HepG2 (cell line): ENCODE data around the gene ACAA2. TPM values are rescaled to one million over a fixed set of nuclear protein-coding genes. Genes with fewer than 3 reads are reported as not detected.

Experiments used
- ATAC-seq: fragments of 200-7000 bp; cut with Tn5 transposase; 3 replicates; pipeline ENCODE4 v1.9.1; 2020; ENCODE audit warnings: mild to moderate bottlenecking, moderate library complexity
- BruUV-seq: library from RNA; stranded (reverse); fragments of 400-500 nt; replicated peaks from 2 replicates; lab custom pipeline; 2021; lab: Mats Ljungman, UMichigan
- CTCF ChIA-PET: fragments of 300-600 bp; formaldehyde crosslinking; extraction: SDS; loops from one replicate; lab custom pipeline; 2021; ENCODE audit warnings: low total read pairs, inconsistent platforms, low intra/inter-chr PET ratio; lab: Yijun Ruan, JAX
- POLR2A ChIA-PET: fragments of 350-600 bp; sonication (Branson Sonifier 250); formaldehyde crosslinking; loops from one replicate; lab custom pipeline; 2020; ENCODE audit warnings: antibody characterized with exemption, inconsistent platforms; lab: Yijun Ruan, JAX
- DNase-seq: peaks from one replicate; pipeline ENCODE4 v3.0.0-alpha.2; 2015; ENCODE audit warnings: low spot score
- FAIRE-seq: peaks from 3 replicates; lab custom pipeline; 2011; peaks lifted over from hg19 to GRCh38; lab: Jason Lieb, UNC
- H2AFZ ChIP-seq: one replicate; pipeline ENCODE4 v1.6.1; 2011; ENCODE audit warnings: low read length, inconsistent platforms
- H3K27ac ChIP-seq: fragments of 300-600 bp; 3 replicates; pipeline ENCODE4 v1.8.0; 2011; ENCODE audit warnings: mixed run types, mild to moderate bottlenecking, mixed read lengths, low read length, inconsistent platforms; ENCODE audit not compliant: insufficient read depth; ENCODE audit errors: extremely low read length
- H3K27me3 ChIP-seq, 2 experiments: fragments of 200-600 bp in 1 of 2; 2 replicates in 1 of 2; 3 replicates in 1 of 2; pipeline versions ENCODE4 v1.6.0 to v1.8.0; 2011; ENCODE audit warnings: low read length in 2 of 2, mild to moderate bottlenecking in 2 of 2, moderate library complexity in 2 of 2, inconsistent platforms in 1 of 2; ENCODE audit not compliant: insufficient read depth in 2 of 2, control insufficient read depth in 1 of 2
- H3K36me3 ChIP-seq, 2 experiments: fragments of 200-600 bp in 1 of 2; replicated peaks in 1 of 2; 2 replicates in 1 of 2; 3 replicates in 1 of 2; pipeline versions ENCODE4 v1.5.1 to v1.8.0; 2011; ENCODE audit warnings: low read length in 2 of 2, inconsistent platforms in 1 of 2; ENCODE audit not compliant: insufficient read depth in 2 of 2, control insufficient read depth in 1 of 2
- H3K4me1 ChIP-seq: 2 replicates; pipeline ENCODE4 v1.5.1; 2012; ENCODE audit warnings: low read length, inconsistent platforms; ENCODE audit not compliant: insufficient read depth
- H3K4me2 ChIP-seq: 2 replicates; pipeline ENCODE4 v1.6.0; 2011; ENCODE audit warnings: low read depth, low read length, inconsistent platforms
- H3K4me3 ChIP-seq, 3 experiments: fragments of 200-600 bp in 1 of 3; sonication (generic), shearing (Covaris generic) in 1 of 3; replicated peaks in 1 of 3; 2 replicates each; pipeline ENCODE4 v1.5.1; 2011 to 2016; ENCODE audit warnings: low read length in 3 of 3, inconsistent platforms in 2 of 3, low read depth in 2 of 3, mild to moderate bottlenecking in 2 of 3, control low read depth in 1 of 3, mixed read lengths in 1 of 3; ENCODE audit not compliant: insufficient read depth in 1 of 3
- H3K79me2 ChIP-seq: one replicate; pipeline ENCODE4 v1.6.1; 2011; ENCODE audit warnings: low read length, inconsistent platforms; ENCODE audit not compliant: insufficient read depth
- H3K9ac ChIP-seq: 2 replicates; pipeline ENCODE4 v1.6.0; 2011; ENCODE audit warnings: mild to moderate bottlenecking, low read depth, low read length, inconsistent platforms; ENCODE audit not compliant: insufficient read depth
- H3K9me3 ChIP-seq: 2 replicates; pipeline ENCODE4 v1.5.1; 2012; ENCODE audit warnings: mild to moderate bottlenecking, low read length
- H4K20me1 ChIP-seq: 2 replicates; pipeline ENCODE4 v1.6.0; 2011; ENCODE audit warnings: inconsistent platforms, mild to moderate bottlenecking, low read length, moderate library complexity; ENCODE audit not compliant: insufficient read depth
- ARNT ChIP-seq: fragments of 450-650 bp; IDR thresholded peaks from 2 replicates; pipeline ENCODE4 v1.6.1; 2017
- FOXK2 ChIP-seq: fragments of 450-650 bp; IDR thresholded peaks from 2 replicates; pipeline ENCODE4 v1.6.1; 2016
- IRF2 ChIP-seq: IDR thresholded peaks from 2 replicates; pipeline ENCODE4 v1.6.1; 2018; ENCODE audit warnings: missing genetic modification reagents, missing compliant biosample characterization
- KLF16 ChIP-seq, 2 experiments: sonication (generic) in 1 of 2; formaldehyde crosslinking in 1 of 2; IDR thresholded peaks; 2 replicates each; pipeline versions ENCODE4 v1.6.1 to v1.8.0; 2016 to 2023; ENCODE audit warnings: missing genetic modification reagents in 2 of 2, missing compliant biosample characterization in 1 of 2
- NFE2L2 ChIP-seq: fragments of 150-350 bp; IDR thresholded peaks from 2 replicates; pipeline ENCODE4 v1.6.1; 2014; ENCODE audit warnings: low read length
- PAWR ChIP-seq: sonication (generic); formaldehyde crosslinking; IDR thresholded peaks from 2 replicates; pipeline ENCODE4 v1.4.0; 2020; ENCODE audit warnings: missing genetic modification reagents, mild to moderate bottlenecking, borderline replicate concordance
- PRPF4 ChIP-seq: fragments of 200-400 bp; formaldehyde crosslinking; IDR thresholded peaks from 2 replicates; pipeline ENCODE4 v1.6.1; 2016; ENCODE audit warnings: low read length, low read depth; ENCODE audit not compliant: poor library complexity, severe bottlenecking
- PTBP1 ChIP-seq: fragments of 200-400 bp; formaldehyde crosslinking; IDR thresholded peaks from 2 replicates; pipeline ENCODE4 v1.6.1; 2018; ENCODE audit warnings: low read length, low read depth; ENCODE audit not compliant: poor library complexity, severe bottlenecking
- YY1 ChIP-seq: IDR thresholded peaks from 2 replicates; pipeline ENCODE4 v1.6.1; 2011; ENCODE audit warnings: low read length, low read depth, moderate library complexity, mild to moderate bottlenecking; ENCODE audit not compliant: insufficient read depth, insufficient replicate concordance
- ZNF138 ChIP-seq: sonication (generic); formaldehyde crosslinking; IDR thresholded peaks from 2 replicates; pipeline ENCODE4 v1.5.0; 2020; ENCODE audit warnings: mild to moderate bottlenecking, low read depth, missing genetic modification reagents
- ZNF256 ChIP-seq: sonication (generic); formaldehyde crosslinking; conservative IDR thresholded peaks from 2 replicates; pipeline ENCODE4 v1.4.0; 2020; ENCODE audit warnings: missing genetic modification reagents
- ZNF550 ChIP-seq: sonication (generic); formaldehyde crosslinking; IDR thresholded peaks from 2 replicates; pipeline ENCODE4 v1.4.0; 2020; ENCODE audit warnings: mild to moderate bottlenecking, missing genetic modification reagents, borderline replicate concordance
- ZNF772 ChIP-seq: sonication (generic); formaldehyde crosslinking; IDR thresholded peaks from 2 replicates; pipeline ENCODE4 v1.5.0; 2020; ENCODE audit warnings: mild to moderate bottlenecking, missing genetic modification reagents
- ZSCAN21 ChIP-seq: sonication (generic); formaldehyde crosslinking; IDR thresholded peaks from 2 replicates; pipeline ENCODE4 v1.8.0; 2022; ENCODE audit warnings: mild to moderate bottlenecking, missing genetic modification reagents, moderate library complexity, borderline replicate concordance
- WGBS: methylation state at CpG from one replicate; pipeline ENCODE4 v1.1.6; 2017; ENCODE audit warnings: low lambda C conversion rate; 5-methylcytosine and 5-hydroxymethylcytosine counted together
- in situ Hi-C: cut with HindIII; loops from 2 replicates; pipeline ENCODE4 v1.10.0; 2017; ENCODE audit warnings: low pct_unique_long_range_greater_than_20kb; ENCODE audit not compliant: extremely low pct_ligation_motif_present
- intact Hi-C: fragments of 100-400 bp; cut with micrococcal nuclease; formaldehyde crosslinking; loops from one replicate; pipeline ENCODE4 v1.10.0; 2022; ENCODE audit not compliant: unreplicated experiment
- polyA plus RNA-seq, 8 experiments: library from polyadenylated mRNA; depleted of rRNA in 3 of 8; stranded (reverse) in 7 of 8; unstranded in 1 of 8; fragments of >200 nt; fragmentation: Illumina TruSeq in 4 of 8; extraction: Trizol in 4 of 8; gene quantifications; 2 replicates each; pipeline versions ENCODE4 v1.2.1 to v1.2.3, GENCODE V29; 2011 to 2016; ENCODE audit warnings: low read depth in 4 of 8, missing spikeins in 1 of 8, mixed read lengths in 1 of 8; ENCODE audit not compliant: insufficient read depth in 1 of 8
- total RNA-seq, 5 experiments: library from RNA; depleted of rRNA; stranded (reverse); fragments of >200 nt; fragmentation: Illumina TruSeq; extraction: Trizol; gene quantifications; 2 replicates each; pipeline ENCODE4 v1.2.3, GENCODE V29; 2016; ENCODE audit warnings: low read depth in 1 of 5
- TF ChIP-seq, protein P1 (sequence below): IDR thresholded peaks from 2 replicates; pipeline ENCODE4 v1.6.1; 2016; ENCODE audit warnings: missing compliant biosample characterization, missing genetic modification reagents, borderline replicate concordance
- TF ChIP-seq, protein P2 (sequence below): sonication (generic); formaldehyde crosslinking; IDR thresholded peaks from 2 replicates; pipeline ENCODE4 v1.8.0; 2022; ENCODE audit warnings: mild to moderate bottlenecking, missing genetic modification reagents; ENCODE audit not compliant: insufficient replicate concordance
- TF ChIP-seq, protein P3 (sequence below): sonication (generic); formaldehyde crosslinking; IDR thresholded peaks from 2 replicates; pipeline ENCODE4 v1.9.0; 2022; ENCODE audit warnings: low read depth, missing genetic modification reagents

The ACAA2 gene
- total and polyA plus RNA-seq, 2 of the 13 experiments (the other 11 are each of a cell fraction or from before 2014, with no cell fraction given), result 51.6 to 182 TPM

DNA sequence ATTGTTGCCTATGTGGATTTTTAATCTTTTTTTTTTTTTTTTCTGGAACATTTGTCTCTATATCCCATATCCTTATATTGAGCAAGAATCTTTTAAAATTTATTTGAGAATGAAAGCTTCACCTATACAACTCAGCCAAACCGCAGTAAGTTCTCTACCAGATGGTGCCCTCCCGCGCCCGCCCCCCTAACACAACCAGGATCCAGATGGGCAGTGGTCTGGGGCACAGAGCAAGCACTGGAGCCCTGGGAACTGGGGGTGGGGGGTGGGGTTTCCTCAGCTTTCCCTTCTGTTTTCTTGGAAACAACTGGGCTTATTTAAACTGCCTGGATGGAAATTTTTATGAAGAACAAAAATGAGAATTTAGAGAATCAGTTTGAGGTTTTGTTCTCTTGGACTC, 74.6 kb downstream of the ACAA2 start:
- no peak overlapping the region for H3K4me2 ChIP-seq
- DNase-seq, result no peak
- no peaks in the 10 kb centered on the region; the same call in 1 of the 2 replicates for H3K4me1 ChIP-seq
- POLR2A ChIA-PET, result no interaction called here
- H3K4me3 ChIP-seq, result no peak overlapping the region
- H4K20me1 ChIP-seq, result no peaks in the 10 kb centered on the region
- CTCF ChIA-PET, result no interaction called here
- peaks cover 0 to 3% of the 10 kb centered on the region in 2 experiments; a peak in 2 of 5 replicates for H3K27me3 ChIP-seq
- no peak for FAIRE-seq
- no peak overlapping the region for H2AFZ ChIP-seq
- no peak for ATAC-seq
- in situ Hi-C loops (no loop called here), intact Hi-C loops (loop anchor here (10.0 kb wide), 1 partner anchor 224 kb away; no protein-coding TSS in a partner anchor)
- no peak overlapping the region for H3K27ac ChIP-seq
- no peaks in the 10 kb centered on the region for H3K36me3 ChIP-seq
- H3K9me3 ChIP-seq, result no peaks in the 10 kb centered on the region
- H3K9ac ChIP-seq, result no peak overlapping the region
- 76% methylated on average over 4 of the region's 4 CpGs for WGBS
- no peaks in the 10 kb centered on the region for H3K79me2 ChIP-seq
- BruUV-seq, result no TSS peak
- TF ChIP-seq KLF16 (CRISPR knock-in tag; IDR thresholded peaks at IDR 0.05), result no peak
- TF ChIP-seq, protein P1, sequence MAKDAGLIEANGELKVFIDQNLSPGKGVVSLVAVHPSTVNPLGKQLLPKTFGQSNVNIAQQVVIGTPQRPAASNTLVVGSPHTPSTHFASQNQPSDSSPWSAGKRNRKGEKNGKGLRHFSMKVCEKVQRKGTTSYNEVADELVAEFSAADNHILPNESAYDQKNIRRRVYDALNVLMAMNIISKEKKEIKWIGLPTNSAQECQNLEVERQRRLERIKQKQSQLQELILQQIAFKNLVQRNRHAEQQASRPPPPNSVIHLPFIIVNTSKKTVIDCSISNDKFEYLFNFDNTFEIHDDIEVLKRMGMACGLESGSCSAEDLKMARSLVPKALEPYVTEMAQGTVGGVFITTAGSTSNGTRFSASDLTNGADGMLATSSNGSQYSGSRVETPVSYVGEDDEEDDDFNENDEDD, result no peak
- TF ChIP-seq YY1, result no peak
- no peak for TF ChIP-seq ZNF772 (CRISPR knock-in tag)
- TF ChIP-seq, protein P2, sequence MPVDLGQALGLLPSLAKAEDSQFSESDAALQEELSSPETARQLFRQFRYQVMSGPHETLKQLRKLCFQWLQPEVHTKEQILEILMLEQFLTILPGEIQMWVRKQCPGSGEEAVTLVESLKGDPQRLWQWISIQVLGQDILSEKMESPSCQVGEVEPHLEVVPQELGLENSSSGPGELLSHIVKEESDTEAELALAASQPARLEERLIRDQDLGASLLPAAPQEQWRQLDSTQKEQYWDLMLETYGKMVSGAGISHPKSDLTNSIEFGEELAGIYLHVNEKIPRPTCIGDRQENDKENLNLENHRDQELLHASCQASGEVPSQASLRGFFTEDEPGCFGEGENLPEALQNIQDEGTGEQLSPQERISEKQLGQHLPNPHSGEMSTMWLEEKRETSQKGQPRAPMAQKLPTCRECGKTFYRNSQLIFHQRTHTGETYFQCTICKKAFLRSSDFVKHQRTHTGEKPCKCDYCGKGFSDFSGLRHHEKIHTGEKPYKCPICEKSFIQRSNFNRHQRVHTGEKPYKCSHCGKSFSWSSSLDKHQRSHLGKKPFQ (CRISPR knock-in tag), result no peak
- no peak for TF ChIP-seq ZSCAN21 (CRISPR knock-in tag)
- no peak for TF ChIP-seq PAWR (CRISPR knock-in tag)
- TF ChIP-seq NFE2L2, result no peak
- TF ChIP-seq ZNF138, result no peak
- no peak for TF ChIP-seq PTBP1
- TF ChIP-seq, protein P3, sequence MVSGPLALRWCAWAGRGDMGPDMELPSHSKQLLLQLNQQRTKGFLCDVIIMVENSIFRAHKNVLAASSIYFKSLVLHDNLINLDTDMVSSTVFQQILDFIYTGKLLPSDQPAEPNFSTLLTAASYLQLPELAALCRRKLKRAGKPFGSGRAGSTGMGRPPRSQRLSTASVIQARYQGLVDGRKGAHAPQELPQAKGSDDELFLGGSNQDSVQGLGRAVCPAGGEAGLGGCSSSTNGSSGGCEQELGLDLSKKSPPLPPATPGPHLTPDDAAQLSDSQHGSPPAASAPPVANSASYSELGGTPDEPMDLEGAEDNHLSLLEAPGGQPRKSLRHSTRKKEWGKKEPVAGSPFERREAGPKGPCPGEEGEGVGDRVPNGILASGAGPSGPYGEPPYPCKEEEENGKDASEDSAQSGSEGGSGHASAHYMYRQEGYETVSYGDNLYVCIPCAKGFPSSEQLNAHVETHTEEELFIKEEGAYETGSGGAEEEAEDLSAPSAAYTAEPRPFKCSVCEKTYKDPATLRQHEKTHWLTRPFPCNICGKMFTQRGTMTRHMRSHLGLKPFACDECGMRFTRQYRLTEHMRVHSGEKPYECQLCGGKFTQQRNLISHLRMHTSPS (CRISPR knock-in tag), result no peak
- TF ChIP-seq ZNF550 (CRISPR knock-in tag), result no peak
- no peak for TF ChIP-seq PRPF4
- TF ChIP-seq ARNT, result no peak
- no peak for TF ChIP-seq FOXK2
- no peak for TF ChIP-seq ZNF256 (CRISPR knock-in tag)
- TF ChIP-seq IRF2, result no peak
